Measurements from ENCODE around the gene CDH15. TPM values are rescaled to one million over a fixed set of nuclear protein-coding genes. Genes with fewer than 3 reads are reported as not detected.

Gene CDH15
- total RNA-seq, 2 experiments from 2014 or later = not detected

DNA sequence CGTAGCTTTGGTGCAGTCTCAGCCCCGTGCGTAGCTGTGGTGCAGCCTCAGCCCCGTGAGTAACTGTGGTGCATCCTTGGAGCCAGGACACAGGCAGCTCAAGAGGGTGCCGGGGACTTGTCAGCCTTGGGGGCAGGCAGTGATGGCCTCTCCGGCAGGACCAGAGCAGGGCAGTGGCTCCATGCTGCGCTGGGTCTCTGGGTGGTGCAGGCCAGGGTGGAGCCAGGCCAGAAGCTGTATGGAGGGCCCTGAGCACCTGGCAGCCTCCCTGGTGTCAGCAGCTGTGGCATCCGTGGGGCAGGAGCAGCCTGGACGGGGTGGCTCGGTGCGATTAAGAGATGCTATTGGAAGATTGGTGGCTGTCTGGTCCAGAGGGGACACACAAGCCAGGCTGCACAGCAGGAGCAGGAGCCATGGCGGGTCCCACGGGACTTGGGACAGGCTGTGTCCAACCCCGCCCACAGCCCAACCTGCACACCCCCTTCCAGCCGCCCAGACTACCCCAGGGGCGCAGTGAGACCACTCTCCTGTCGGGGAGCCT, 28.3 kb upstream of the CDH15 start:
- no peak for DNase-seq
- intact Hi-C loops (cut with micrococcal nuclease) = no loop called here
- Mint-ChIP-seq H3K9me3 (no peaks in the 10 kb centered on the region), H3K4me3 (no peak overlapping the region), H3K27me3 (ENCODE audit: low read depth) (no peaks in the 10 kb centered on the region), H3K4me1 (ENCODE audit: low read depth) (no peaks in the 10 kb centered on the region), H3K36me3 (ENCODE audit: low read depth) (peaks cover 11% of the 10 kb centered on the region), H3K27ac (no peak overlapping the region)
- CTCF ChIA-PET = no interaction called here

DNA sequence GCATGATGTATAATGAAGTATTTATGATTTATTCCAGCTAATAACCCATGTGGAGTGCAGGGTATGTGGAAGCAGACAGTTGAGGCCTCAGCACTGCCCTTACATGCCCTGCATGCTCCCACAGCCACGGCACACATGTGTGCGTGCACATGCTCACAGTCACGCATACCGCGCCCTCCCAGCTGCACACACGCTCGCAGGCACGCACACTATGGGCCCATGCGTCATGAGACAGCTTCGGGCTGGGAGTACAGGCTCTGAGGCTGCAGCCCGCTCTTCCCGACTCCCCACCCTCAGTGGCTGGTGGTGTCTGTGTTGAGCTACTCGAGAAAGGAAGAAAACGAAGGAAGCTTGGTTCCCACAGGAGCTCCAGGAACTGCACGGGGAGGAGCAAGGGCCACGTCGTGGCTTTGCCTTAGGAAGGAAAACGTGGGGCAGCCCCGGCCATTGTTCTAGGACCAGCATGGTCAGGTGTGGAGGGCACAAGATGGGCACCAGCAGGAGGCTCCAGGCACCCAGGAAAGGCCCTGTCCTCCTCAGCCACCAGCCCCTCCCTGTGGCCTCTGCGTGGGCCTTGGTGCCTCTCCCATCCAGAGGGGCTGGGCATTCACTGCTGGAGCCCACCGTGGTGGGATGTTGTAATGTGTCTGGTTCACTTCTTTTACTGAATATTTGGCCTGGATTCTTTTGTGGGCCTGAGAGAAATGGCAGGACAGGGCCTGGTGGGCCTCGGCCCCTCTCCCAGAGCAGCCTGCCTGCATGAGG, 27.5 kb upstream of the CDH15 start:
- H3K4me3 Mint-ChIP-seq = no peak overlapping the region
- no peaks in the 10 kb centered on the region for H3K9me3 Mint-ChIP-seq
- H3K36me3 Mint-ChIP-seq (ENCODE audit: low read depth) = peaks cover 16% of the 10 kb centered on the region
- intact Hi-C loops (cut with micrococcal nuclease) = no loop called here
- no peaks in the 10 kb centered on the region for H3K27me3 Mint-ChIP-seq (ENCODE audit: low read depth)
- H3K27ac Mint-ChIP-seq = no peak overlapping the region
- H3K4me1 Mint-ChIP-seq (ENCODE audit: low read depth) = no peaks in the 10 kb centered on the region
- DNase-seq = no peak
- CTCF ChIA-PET = no interaction called here

DNA sequence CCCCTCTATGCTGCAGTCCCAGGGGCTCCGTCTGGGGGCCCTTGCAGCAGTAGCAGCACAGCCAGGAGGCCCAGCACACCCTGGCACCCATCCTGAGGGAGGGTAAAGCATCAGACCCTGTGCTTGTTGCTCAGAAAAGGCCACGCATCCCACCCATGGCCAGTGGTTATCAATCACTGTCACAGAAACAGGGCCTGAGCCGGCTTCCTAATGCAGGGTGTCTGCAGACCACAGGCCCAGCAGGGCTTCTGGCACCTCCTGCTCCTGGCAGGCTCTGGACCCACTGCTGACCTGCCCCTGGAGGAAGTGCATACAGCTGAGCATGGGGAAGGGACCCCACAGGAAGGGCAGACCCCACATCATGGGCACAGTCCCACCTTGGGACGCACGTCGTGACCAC, 26.9 kb upstream of the CDH15 start:
- intact Hi-C loops (cut with micrococcal nuclease) = no loop called here
- no peaks in the 10 kb centered on the region for H3K4me1 Mint-ChIP-seq (ENCODE audit: low read depth)

DNA sequence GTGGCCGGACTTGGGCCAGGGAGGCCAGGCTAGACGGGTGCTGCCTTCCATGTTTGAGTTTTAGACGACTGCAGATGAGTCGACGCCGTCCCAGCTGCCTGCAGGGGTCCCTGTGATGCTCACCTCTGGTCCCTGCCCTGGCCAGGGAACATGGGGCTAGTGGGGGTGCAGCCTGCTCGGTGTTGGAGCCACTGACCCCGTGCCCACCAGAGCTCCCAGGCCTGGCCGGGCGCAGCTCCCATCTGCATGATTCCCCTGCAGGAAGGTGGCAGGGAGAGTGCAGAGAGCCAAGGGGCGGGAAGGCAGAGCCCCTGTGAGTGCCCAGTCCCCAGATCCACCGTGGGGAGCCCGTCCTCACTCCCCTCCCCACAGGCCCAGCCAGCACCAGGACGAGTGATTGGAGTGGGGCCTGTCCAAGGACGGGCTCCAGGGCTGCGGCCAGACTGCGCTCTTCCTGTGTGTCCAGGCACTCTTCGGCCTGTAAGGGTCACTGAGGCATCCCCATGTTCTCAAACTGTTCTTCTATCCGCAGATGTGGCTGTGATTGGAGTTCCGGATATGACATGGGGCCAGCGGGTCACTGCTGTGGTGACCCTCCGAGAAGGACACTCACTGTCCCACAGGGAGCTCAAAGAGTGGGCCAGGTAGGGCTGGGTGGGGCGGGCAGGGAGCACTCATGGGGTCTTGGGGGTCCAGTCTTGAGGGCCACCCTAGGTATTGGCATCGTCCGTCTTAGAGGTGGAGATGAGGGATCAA, 26.0 kb upstream of the CDH15 start:
- Mint-ChIP-seq H3K4me1 (ENCODE audit: low read depth) (no peaks in the 10 kb centered on the region), H3K36me3 (ENCODE audit: low read depth) (peaks cover 21% of the 10 kb centered on the region), H3K9me3 (peaks cover 4% of the 10 kb centered on the region), H3K4me3 (no peak overlapping the region), H3K27me3 (ENCODE audit: low read depth) (no peaks in the 10 kb centered on the region), H3K27ac (no peak overlapping the region)
- CTCF ChIA-PET = no interaction called here
- no peak for DNase-seq
- intact Hi-C loops (cut with micrococcal nuclease) = no loop called here

More for the DNA sequence above, 26.9 kb upstream of the CDH15 start:
- Mint-ChIP-seq H3K36me3 (ENCODE audit: low read depth) (peaks cover 21% of the 10 kb centered on the region), H3K27me3 (ENCODE audit: low read depth) (no peaks in the 10 kb centered on the region), H3K9me3 (peaks cover 4% of the 10 kb centered on the region), H3K27ac (no peak overlapping the region), H3K4me3 (no peak overlapping the region)
- CTCF ChIA-PET = no interaction called here
- no peak for DNase-seq

DNA sequence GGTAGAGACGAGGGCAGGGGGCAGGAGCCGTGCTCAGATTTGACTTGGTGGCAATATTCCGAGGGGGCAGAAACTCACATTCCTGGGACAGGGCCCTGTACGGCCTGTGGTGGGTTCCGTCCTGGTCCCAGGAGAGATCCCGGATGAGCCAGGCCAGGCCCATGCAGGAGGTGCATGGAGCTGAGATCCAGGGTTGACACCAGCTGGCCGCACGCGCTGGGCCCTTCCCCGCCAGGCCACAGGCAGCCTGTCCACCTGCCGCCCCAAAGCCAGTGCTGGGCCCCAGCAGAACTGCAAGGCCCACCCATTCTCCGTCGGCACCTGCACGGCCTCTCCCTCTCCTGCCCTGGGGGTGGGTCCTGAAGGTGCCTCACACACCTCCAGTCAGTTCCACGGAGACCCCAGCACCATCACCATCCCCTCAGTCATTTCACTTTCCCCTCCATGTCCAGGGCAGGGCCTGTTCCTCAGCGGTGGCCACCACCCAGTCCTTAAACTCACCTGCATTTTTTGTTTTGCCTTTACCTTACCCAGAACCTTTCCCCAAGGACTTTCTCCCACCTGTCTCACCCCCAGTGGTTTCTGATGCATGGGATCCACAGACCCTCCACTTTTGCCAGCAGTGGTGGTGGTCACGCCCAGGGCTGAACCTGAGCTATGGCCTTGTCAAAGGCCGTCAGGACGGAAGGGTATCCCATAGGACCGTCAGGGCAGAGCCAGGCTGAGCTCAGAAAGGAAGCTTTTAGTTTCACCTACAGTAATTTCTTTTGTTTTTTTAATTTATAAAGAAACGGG, 25.1 kb upstream of the CDH15 start:
- no peak for DNase-seq
- H3K27me3 Mint-ChIP-seq (ENCODE audit: low read depth) = no peaks in the 10 kb centered on the region
- H3K36me3 Mint-ChIP-seq (ENCODE audit: low read depth) = peaks cover 23% of the 10 kb centered on the region
- no peaks in the 10 kb centered on the region for H3K4me1 Mint-ChIP-seq (ENCODE audit: low read depth)
- intact Hi-C loops (cut with micrococcal nuclease) = no loop called here
- peaks cover 4% of the 10 kb centered on the region for H3K9me3 Mint-ChIP-seq
- no peak overlapping the region for H3K4me3 Mint-ChIP-seq
- H3K27ac Mint-ChIP-seq = no peak overlapping the region
- CTCF ChIA-PET = no interaction called here

DNA sequence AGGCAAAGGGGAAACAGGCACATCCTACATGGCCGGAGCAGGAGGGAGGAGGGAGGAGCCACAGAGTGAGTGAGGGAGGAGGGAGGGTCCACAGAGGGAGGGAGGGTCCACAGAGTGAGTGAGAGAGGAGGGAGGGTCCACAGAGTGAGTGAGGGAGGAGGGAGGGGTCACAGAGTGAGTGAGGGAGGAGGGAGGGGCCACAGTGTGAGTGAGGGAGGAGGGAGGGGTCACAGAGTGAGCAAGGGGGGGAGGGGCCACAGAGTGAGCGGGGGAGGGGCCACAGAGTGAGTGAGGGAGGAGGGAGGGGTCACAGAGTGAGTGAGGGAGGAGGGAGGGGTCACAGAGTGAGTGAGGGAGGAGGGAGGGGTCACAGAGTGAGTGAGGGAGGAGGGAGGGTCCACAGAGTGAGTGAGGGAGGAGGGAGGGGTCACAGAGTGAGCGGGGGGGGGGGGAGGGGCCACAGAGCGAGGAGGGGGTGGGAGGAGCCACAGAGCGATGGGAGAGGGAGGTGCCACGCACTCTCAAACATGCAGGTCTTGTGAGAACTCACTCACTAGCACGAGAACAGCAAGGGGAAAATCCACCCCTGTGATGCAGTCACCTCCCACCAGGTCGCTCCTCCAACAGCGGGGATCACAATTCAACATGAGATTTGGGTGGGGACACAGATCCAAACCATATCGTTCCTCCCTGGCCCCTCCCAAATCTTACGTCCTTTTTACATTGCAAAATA, 24.3 kb upstream of the CDH15 start:
- DNase-seq = no peak
- Mint-ChIP-seq H3K4me1 (ENCODE audit: low read depth) (no peaks in the 10 kb centered on the region), H3K36me3 (ENCODE audit: low read depth) (peaks cover 26% of the 10 kb centered on the region), H3K9me3 (peaks cover 4% of the 10 kb centered on the region), H3K27me3 (ENCODE audit: low read depth) (no peaks in the 10 kb centered on the region), H3K27ac (no peak overlapping the region), H3K4me3 (no peak overlapping the region)
- intact Hi-C loops (cut with micrococcal nuclease) = no loop called here
- CTCF ChIA-PET = no interaction called here

DNA sequence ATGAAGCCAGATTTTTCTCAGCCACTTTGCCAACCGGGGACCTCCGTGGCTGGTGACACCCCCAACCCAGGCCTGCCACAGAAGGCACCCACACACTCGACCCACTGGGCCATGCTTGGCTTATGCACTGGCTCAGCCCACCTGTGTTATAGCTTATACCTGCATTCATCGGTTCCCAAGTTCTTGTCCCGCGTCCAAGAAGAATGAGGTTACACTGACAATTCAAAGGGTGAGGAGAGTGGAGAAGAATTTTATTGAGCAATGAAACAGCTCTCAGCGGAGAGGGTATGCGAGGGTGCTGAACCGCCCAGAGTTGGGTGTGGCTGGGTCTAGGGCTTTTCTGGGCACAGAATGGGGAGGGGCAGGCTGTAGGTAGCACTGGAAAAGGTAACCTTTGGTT, 22.2 kb upstream of the CDH15 start:
- Mint-ChIP-seq H3K4me1 (ENCODE audit: low read depth) (no peaks in the 10 kb centered on the region), H3K36me3 (ENCODE audit: low read depth) (peaks cover 26% of the 10 kb centered on the region), H3K4me3 (no peak overlapping the region), H3K9me3 (peaks cover 4% of the 10 kb centered on the region), H3K27ac (peak overlapping the region; percentile 20), H3K27me3 (ENCODE audit: low read depth) (no peaks in the 10 kb centered on the region)
- CTCF ChIA-PET = no interaction called here
- no peak for DNase-seq
- intact Hi-C loops (cut with micrococcal nuclease) = no loop called here

DNA sequence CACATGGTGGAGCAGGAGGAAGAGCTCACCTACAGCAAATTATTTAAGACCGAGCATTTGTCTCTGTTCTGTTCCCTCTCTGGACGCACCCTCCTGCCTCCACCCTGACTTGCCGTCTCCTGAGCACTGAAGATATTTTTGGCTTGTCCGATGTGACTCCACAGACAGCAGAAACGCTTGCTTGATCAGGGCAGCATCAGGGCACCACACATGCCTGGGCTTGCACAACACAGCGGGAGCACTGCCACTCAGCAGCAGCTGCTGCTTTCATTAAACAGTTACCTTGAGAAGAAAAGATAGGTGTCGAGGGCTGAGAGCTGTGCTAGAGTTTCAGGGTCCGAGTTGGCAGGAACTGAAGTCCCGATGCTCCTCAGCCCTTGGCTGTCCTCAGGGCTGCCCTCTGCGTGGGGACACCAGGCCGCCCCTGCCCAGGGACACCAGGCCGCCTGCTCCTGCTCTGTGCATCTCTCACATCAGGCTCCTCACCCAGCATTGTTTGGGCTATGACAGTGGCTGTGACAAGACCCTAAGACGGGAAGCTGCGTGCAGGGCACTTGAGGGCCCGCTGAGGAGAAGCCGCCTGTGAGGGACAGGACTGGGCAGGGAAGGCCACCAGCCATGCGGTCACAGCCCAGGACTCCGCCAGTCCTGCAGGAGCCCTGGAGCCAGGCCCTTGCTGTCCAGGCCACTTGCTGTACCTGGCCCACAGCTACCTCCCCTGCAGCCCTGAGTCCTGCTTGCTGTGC, 21.3 kb upstream of the CDH15 start:
- no peak for DNase-seq
- Mint-ChIP-seq H3K36me3 (ENCODE audit: low read depth) (peaks cover 26% of the 10 kb centered on the region), H3K9me3 (peaks cover 4% of the 10 kb centered on the region), H3K27me3 (ENCODE audit: low read depth) (no peaks in the 10 kb centered on the region), H3K4me1 (ENCODE audit: low read depth) (no peaks in the 10 kb centered on the region), H3K27ac (peak overlapping the region; percentile 56), H3K4me3 (no peak overlapping the region)
- intact Hi-C loops (cut with micrococcal nuclease) = no loop called here
- CTCF ChIA-PET = no interaction called here

DNA sequence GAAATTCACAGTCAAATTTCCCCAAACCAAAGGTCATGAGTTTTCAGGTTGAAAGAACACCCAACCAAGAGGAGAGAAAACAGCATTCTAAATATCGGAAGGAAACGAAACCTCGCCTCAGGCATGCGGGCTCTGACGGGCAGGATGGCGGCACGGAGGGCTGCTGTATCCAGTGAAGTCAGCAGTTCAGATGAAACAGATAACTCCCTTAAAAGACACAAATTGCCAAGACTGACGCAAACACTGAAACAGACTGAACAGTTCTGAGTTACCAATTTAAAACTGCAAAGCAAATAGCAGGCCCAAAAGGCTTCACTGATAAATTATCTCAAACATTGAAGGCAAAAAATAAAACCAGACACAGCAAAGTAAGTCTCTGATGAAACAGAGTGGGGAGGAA, 20.6 kb upstream of the CDH15 start:
- no peaks in the 10 kb centered on the region for H3K27me3 Mint-ChIP-seq (ENCODE audit: low read depth)
- H3K4me3 Mint-ChIP-seq = no peak overlapping the region
- no peak overlapping the region for H3K27ac Mint-ChIP-seq
- no peaks in the 10 kb centered on the region for H3K4me1 Mint-ChIP-seq (ENCODE audit: low read depth)
- H3K36me3 Mint-ChIP-seq (ENCODE audit: low read depth) = peaks cover 26% of the 10 kb centered on the region
- intact Hi-C loops (cut with micrococcal nuclease) = no loop called here
- CTCF ChIA-PET = no interaction called here
- no peak for DNase-seq
- H3K9me3 Mint-ChIP-seq = peaks cover 4% of the 10 kb centered on the region

DNA sequence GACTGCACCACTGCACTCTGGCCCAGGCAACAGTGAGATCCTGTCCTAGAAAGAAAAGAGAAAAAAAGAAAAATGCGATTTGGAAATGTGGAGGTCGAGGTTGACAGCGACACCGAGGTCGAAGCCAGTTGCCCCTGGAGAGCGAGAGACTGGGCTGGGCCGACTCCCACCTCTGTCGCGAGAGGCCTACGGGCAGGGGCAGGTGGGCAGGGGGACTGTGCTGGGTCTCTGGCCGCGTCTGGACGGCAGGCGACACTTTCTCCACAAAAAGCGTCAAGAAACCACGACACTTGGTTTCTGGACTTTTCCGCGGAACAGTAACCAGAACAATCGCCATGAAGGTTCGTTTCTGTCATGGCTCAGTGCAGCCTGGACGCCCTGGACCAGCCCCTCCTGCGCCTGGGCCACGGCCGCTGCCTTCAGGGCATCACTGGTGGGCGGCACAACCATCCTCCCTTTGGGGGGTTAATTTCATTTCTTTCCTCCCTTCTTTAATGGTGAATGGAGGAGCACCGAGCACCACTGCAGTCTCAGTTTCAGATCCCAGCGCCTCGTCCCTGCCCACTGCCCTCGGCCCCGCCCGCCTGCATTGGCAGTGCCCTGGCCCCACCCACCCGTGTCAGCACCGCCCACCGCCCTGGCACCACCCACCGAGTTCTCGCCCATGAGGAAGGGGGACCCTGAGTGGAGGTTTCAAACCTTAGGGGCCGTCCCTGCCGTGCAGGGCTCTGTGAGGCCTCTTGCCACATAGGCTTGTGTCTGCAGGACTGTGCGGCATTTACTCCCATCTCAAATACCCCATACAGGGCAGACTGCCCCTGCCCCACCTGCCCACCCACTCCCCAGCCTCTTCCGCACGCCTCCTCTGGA, 18.5 kb upstream of the CDH15 start:
- Mint-ChIP-seq H3K27ac (no peak overlapping the region), H3K36me3 (ENCODE audit: low read depth) (peaks cover 18% of the 10 kb centered on the region), H3K27me3 (ENCODE audit: low read depth) (no peaks in the 10 kb centered on the region), H3K4me3 (no peak overlapping the region), H3K9me3 (peaks cover 8% of the 10 kb centered on the region), H3K4me1 (ENCODE audit: low read depth) (no peaks in the 10 kb centered on the region)
- CTCF ChIA-PET = no interaction called here
- intact Hi-C loops (cut with micrococcal nuclease) = no loop called here
- no peak for DNase-seq

DNA sequence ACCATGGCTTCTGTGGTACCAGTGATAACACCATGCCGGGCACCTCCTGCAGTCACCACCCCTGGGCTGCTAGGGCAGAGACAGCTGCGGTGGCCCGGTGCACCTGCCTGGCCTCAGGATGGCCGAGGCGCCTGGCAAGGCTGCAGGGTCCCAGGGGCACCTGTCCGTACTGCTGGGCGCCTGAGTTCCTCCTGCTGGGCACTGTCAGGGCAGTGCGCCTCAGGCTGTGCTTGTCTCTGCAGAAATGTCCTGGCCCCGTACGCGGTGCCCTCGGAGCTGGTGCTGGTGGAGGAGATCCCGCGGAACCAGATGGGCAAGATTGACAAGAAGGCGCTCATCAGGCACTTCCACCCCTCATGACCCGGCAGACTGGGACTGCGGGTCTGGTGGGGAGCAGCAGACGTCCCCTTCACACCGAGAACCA, 17.7 kb upstream of the CDH15 start:
- Mint-ChIP-seq H3K4me1 (ENCODE audit: low read depth) (no peaks in the 10 kb centered on the region), H3K4me3 (no peak overlapping the region), H3K36me3 (ENCODE audit: low read depth) (peaks cover 16% of the 10 kb centered on the region), H3K27me3 (ENCODE audit: low read depth) (no peaks in the 10 kb centered on the region), H3K27ac (no peak overlapping the region), H3K9me3 (peaks cover 11% of the 10 kb centered on the region)
- CTCF ChIA-PET = no interaction called here
- intact Hi-C loops (cut with micrococcal nuclease) = no loop called here
- DNase-seq = no peak
